NB4 (cell line): ENCODE results near the gene GSTO2.

Experiments used
- POLR2A ChIP-seq: IDR thresholded peaks from 2 replicates; pipeline ENCODE4 v1.6.1; 2011; ENCODE audit warnings: mild to moderate bottlenecking; ENCODE audit not compliant: insufficient read length; ENCODE audit errors: extremely low read depth
- TF ChIP-seq, protein P1 (sequence below): IDR thresholded peaks from one replicate; pipeline ENCODE4 v1.5.1; 2012; ENCODE audit warnings: low read depth, low read length
- TF ChIP-seq, protein P2 (sequence below): IDR thresholded peaks from 2 replicates; pipeline ENCODE4 v1.6.1; 2011; ENCODE audit warnings: low read depth, low read length

DNA sequence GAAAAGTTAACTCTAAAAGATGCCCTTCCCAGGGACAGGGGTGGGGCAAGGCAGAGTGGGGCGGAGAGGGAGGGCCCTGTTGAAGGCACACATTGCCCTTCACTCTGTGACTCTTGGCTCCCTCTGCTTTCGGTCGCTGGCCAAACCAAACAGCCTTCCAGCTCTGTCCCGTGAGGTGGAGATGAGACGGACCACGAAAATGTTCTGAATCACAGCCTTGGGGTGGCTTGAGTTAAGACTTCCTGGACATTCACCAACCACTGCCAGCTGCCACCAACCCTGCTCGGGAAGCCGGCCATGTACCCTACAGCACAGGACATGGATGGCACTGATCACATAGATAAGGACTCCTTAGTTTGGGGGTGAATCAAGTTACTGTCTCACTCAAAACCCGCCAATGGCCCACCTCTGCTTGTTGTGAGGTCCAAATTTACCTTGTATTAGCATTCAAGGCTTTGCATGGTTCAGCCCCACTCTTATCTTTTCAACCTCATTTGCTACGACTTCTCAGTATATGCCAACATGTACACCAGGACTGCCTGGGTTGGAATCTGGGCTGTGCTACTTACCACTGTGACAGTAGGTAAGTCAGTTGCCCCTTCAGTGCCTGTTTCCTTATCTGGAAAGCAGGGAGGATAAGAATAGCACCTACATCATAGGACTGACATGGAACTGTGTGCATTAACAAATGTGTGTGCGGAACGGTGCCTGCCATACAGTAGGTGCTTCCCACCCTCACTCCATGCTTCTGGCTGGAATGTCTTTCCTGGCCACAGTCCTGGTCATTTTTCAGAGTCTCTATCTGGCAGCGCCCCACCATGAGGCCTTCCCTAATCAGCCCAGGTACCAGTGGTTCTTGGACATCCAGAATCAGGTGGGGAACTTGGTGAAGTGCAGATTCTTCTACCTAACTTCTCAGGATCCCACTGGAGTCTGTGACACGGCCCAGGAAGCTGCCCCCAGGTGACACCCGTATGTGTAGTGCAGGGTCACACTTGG lies 41.3 kb downstream of the GSTO2 start:
- TF ChIP-seq, protein P1, sequence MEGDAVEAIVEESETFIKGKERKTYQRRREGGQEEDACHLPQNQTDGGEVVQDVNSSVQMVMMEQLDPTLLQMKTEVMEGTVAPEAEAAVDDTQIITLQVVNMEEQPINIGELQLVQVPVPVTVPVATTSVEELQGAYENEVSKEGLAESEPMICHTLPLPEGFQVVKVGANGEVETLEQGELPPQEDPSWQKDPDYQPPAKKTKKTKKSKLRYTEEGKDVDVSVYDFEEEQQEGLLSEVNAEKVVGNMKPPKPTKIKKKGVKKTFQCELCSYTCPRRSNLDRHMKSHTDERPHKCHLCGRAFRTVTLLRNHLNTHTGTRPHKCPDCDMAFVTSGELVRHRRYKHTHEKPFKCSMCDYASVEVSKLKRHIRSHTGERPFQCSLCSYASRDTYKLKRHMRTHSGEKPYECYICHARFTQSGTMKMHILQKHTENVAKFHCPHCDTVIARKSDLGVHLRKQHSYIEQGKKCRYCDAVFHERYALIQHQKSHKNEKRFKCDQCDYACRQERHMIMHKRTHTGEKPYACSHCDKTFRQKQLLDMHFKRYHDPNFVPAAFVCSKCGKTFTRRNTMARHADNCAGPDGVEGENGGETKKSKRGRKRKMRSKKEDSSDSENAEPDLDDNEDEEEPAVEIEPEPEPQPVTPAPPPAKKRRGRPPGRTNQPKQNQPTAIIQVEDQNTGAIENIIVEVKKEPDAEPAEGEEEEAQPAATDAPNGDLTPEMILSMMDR = no peak
- TF ChIP-seq, protein P2, sequence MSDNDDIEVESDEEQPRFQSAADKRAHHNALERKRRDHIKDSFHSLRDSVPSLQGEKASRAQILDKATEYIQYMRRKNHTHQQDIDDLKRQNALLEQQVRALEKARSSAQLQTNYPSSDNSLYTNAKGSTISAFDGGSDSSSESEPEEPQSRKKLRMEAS = no peak
- no peak for TF ChIP-seq POLR2A
